ENCODE results near the gene CXXC5.

- TF ChIP-seq CTCF (IDR thresholded peaks at IDR 0.05) = no peak
- no peak for TF ChIP-seq POLR2A (IDR thresholded peaks at IDR 0.05)
These were observed 38.2 kb downstream of the CXXC5 start for GRCh38 chr5:139686356-139686705.

All from sigmoid colon (tissue), 3 donors.